ENCODE measurements around the gene CEBPZ. TPM values are rescaled to one million over a fixed set of nuclear protein-coding genes. Genes with fewer than 3 reads are reported as not detected.
A peak's percentile ranks its signal among the peaks of the same experiment; 100 is the strongest.
"Not testable (repeated sequence)": the region's sequence is repeated elsewhere in the genome, so short reads cannot be mapped to it uniquely, and the experiment has no call there.

Gene CEBPZ
- total RNA-seq, 4 donors from 2014 or later, result 29.5 to 34.9 (median 32.1) TPM

DNA sequence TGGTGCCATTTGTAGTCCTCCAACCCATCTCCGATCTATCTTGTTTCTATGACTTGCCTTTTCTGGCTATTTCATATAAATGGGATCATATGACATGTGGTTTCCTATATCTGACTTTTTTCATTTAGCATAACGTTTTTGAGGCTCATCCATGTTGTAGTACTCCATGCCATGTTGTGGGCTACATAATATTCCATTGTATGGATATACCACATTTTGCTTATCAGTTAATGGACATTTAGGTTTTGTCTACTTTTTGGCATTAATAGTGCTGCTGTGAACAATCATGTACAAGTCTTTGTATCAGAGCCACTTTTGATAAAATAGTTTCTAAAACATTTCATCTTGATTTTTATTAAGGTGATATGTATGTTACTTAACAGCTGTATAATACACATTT, 27.7 kb downstream of the CEBPZ start:
- H3K27ac ChIP-seq, result no peak overlapping the region
- H3K9me3 ChIP-seq, result peaks cover 6% of the 10 kb centered on the region
- 92% methylated on average over 2 of the region's 2 CpGs for WGBS
- H3K36me3 ChIP-seq, result peaks cover 83% of the 10 kb centered on the region
- no peak overlapping the region for H3K4me3 ChIP-seq
- H3K4me1 ChIP-seq, result peaks cover 3% of the 10 kb centered on the region
- no peak for DNase-seq (ENCODE audit: low spot score in 2 of 2)
- TF ChIP-seq EP300 (IDR thresholded peaks at IDR 0.05) (no peak), POLR2A (IDR thresholded peaks at IDR 0.05) (no peak), POLR2AphosphoS5 (IDR thresholded peaks at IDR 0.05) (no peak)
- TF ChIP-seq, protein P1, sequence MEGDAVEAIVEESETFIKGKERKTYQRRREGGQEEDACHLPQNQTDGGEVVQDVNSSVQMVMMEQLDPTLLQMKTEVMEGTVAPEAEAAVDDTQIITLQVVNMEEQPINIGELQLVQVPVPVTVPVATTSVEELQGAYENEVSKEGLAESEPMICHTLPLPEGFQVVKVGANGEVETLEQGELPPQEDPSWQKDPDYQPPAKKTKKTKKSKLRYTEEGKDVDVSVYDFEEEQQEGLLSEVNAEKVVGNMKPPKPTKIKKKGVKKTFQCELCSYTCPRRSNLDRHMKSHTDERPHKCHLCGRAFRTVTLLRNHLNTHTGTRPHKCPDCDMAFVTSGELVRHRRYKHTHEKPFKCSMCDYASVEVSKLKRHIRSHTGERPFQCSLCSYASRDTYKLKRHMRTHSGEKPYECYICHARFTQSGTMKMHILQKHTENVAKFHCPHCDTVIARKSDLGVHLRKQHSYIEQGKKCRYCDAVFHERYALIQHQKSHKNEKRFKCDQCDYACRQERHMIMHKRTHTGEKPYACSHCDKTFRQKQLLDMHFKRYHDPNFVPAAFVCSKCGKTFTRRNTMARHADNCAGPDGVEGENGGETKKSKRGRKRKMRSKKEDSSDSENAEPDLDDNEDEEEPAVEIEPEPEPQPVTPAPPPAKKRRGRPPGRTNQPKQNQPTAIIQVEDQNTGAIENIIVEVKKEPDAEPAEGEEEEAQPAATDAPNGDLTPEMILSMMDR (IDR thresholded peaks at IDR 0.05), result no peak
- no peaks in the 10 kb centered on the region for H3K27me3 ChIP-seq

DNA sequence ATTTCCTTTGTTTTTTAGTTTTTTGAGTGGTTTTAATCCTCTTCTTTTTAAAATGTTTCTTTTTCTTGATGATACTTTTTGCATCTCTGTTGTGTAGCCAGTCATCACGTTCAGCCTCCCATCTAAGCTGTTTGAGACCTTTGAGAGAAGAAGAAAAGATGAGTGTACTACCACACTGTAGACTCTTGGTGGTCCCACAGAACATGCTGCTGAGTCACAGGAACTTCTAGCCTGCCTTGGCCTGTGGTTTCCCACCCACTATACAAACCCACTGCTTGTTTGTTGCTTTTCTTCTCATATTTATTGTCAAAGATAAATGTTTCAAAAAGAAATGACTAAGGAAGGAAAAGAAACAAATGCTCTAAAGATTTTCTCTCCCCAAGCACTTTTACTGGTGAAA, 29.6 kb downstream of the CEBPZ start:
- DNase-seq (ENCODE audit: low spot score in 2 of 2), result no peak
- Histone ChIP-seq H3K27me3 (no peaks in the 10 kb centered on the region), H3K27ac (no peak overlapping the region), H3K9me3 (peaks cover 4% of the 10 kb centered on the region), H3K4me1 (peaks cover 23% of the 10 kb centered on the region), H3K36me3 (peaks cover 64% of the 10 kb centered on the region), H3K4me3 (no peak overlapping the region)
- WGBS, result 81% methylated on average over 1 of the region's 1 CpG
- TF ChIP-seq POLR2A (IDR thresholded peaks at IDR 0.05) (no peak), EP300 (IDR thresholded peaks at IDR 0.05) (no peak), POLR2AphosphoS5 (IDR thresholded peaks at IDR 0.05) (no peak)
- TF ChIP-seq, protein P1 (IDR thresholded peaks at IDR 0.05), result no peak

DNA sequence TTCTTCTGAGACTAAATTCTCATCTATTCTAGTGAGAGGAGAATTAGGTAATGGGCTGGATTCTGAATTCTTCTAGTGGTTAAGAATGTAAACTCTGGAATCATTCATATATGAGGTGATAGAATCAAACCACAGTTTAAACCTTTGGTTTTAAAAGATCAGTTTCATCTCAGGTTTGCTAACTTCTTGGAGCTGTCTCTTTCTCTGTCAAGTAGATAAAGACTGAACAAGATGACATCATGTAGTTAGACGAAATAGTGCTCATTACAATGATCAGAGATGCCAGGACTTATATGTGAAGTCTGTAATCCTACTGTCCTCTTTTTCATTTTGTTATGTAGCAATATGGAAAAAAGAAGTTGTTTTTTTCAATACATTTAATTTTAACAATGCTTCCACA, 30.2 kb downstream of the CEBPZ start:
- Histone ChIP-seq H3K4me1 (peaks cover 26% of the 10 kb centered on the region), H3K36me3 (peaks cover 58% of the 10 kb centered on the region), H3K9me3 (peaks cover 4% of the 10 kb centered on the region), H3K27me3 (no peaks in the 10 kb centered on the region), H3K27ac (no peak overlapping the region), H3K4me3 (no peak overlapping the region)
- 61% methylated on average over 1 of the region's 1 CpG for WGBS
- TF ChIP-seq POLR2A (IDR thresholded peaks at IDR 0.05), result no peak
- no peak for TF ChIP-seq EP300 (IDR thresholded peaks at IDR 0.05)
- no peak for TF ChIP-seq POLR2AphosphoS5 (IDR thresholded peaks at IDR 0.05)
- TF ChIP-seq, protein P1 (IDR thresholded peaks at IDR 0.05), result no peak
- no peak for DNase-seq (ENCODE audit: low spot score in 2 of 2)

DNA sequence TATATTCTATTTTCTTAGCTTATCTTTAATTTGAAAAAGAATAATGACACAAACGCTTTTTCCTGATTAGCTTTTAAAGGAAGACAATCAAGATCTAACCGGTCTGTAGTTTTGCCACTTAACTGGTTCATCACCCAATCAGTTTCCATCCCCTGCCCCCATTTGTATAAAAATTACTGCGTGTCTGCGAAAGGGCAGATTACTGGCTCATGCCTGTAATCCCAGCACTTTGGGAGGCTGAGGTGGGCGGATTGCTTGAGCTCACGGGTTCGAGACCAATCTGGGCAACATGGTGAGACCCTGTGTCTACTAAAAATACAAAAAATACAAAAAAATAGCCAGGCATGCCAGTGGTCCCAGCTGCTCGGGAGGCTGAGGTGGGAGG, 32.7 kb downstream of the CEBPZ start:
- no peak overlapping the region for H3K27ac ChIP-seq
- 92% methylated on average over 8 of the region's 8 CpGs for WGBS
- no peaks in the 10 kb centered on the region for H3K27me3 ChIP-seq
- no peak for DNase-seq (ENCODE audit: low spot score in 2 of 2)
- no peak overlapping the region for H3K4me3 ChIP-seq
- peaks cover 33% of the 10 kb centered on the region for H3K36me3 ChIP-seq
- H3K4me1 ChIP-seq, result peaks cover 29% of the 10 kb centered on the region
- peaks cover under 1% of the 10 kb centered on the region for H3K9me3 ChIP-seq
- TF ChIP-seq POLR2AphosphoS5 (IDR thresholded peaks at IDR 0.05) (no peak), POLR2A (IDR thresholded peaks at IDR 0.05) (no peak), EP300 (IDR thresholded peaks at IDR 0.05) (no peak)
- TF ChIP-seq, protein P1 (IDR thresholded peaks at IDR 0.05), result no peak

DNA sequence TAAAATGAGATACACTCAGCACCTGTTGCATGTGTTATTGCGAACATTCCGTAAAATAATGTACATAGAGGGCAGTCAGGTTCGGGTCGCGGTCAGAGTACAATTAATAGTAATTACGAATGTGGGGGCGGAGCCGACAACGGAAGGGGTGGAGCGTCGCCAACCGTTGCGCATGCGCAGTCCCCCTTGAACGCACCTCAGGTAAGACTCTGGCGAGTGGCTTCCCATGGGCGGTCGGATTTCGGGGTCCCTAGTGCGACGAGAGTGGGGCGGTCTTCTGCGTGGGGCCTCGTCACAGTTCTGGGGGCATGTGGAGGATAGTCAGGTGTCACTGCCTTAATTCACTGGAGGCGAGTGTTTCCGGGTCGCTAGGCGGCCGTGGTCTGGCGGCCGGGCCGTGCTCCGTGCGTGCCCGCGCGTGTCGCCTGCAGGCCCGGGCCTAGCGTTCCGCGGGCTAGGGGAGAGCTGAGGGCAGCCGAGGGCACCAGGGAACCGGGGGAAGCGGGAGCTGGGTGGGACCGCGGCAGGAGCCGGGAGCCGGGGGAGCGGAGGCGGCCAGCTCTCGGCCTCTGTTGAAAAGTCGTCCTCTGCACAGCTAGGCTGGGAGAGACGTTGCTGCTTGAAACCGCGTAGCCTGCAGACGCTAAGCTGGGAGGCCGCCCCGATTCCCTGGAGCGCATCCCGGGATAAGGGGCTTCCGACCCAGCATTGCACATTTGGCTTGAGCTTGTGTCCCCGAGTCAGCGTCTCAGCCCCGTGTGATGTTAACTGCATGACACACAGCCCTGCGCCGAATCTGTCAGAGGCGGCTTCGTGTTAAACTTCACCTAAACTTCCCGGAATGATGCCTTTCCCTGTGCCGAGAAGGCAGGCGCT, 34.8 kb downstream of the CEBPZ start, which contains the start of gene CEBPZOS:
CEBPZOS (plus strand) TSS at position 177 of the 876 bp plus-strand sequence. CDS start 3,209 bp downstream, outside the sequence.
- H3K27me3 ChIP-seq, result no peaks in the 10 kb centered on the region
- H3K4me1 ChIP-seq, result peaks cover 32% of the 10 kb centered on the region
- TF ChIP-seq, protein P1 (IDR thresholded peaks at IDR 0.05), result peak in 1 of 2 donors; percentile 5
- peak; percentile 17 to 61 for TF ChIP-seq POLR2A (IDR thresholded peaks at IDR 0.05)
- peak; percentile 48 for TF ChIP-seq EP300 (IDR thresholded peaks at IDR 0.05)
- TF ChIP-seq POLR2AphosphoS5 (IDR thresholded peaks at IDR 0.05), result peak in 2 of 3 donors; percentile 15 to 68
- H3K27ac ChIP-seq, result peak within 1 kb of the TSS; percentile 92
- WGBS, result under 1% methylated on average over 64 of the region's 72 CpGs
- H3K36me3 ChIP-seq, result peaks cover 13% of the 10 kb centered on the region
- peak; percentile 89 to 93 for DNase-seq (ENCODE audit: low spot score in 2 of 2)
- peak within 1 kb of the TSS; percentile 94 for H3K4me3 ChIP-seq
- H3K9me3 ChIP-seq, result no peaks in the 10 kb centered on the region

DNA sequence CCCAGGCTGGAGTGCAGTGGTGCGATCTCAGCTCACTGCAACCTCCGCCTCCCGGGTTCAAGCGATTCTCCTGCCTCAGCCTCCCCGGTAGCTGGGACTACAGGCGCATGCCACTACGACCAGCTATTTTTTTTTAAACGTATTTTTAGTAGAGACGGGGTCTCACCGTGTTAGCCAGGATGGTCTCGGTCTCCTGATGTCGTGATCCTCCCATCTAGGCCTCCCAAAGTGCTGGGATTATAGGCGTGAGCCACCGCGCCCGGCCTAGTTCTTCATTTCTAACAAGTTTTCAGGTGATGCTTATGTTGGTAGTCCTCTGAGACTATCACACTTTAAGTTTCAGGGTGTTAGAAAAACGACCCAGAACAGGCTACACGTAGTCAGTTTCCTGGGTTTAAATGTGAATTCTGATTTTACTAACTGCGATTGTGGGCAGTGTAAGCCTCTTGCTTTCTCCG, 35.5 kb downstream of the CEBPZ start:
- Histone ChIP-seq H3K27ac (peak overlapping the region; percentile 92), H3K4me3 (peak overlapping the region; percentile 94), H3K4me1 (peaks cover 33% of the 10 kb centered on the region)
- not testable (repeated sequence) for H3K9me3 ChIP-seq; DNase-seq (ENCODE audit: low spot score in 2 of 2); H3K27me3 ChIP-seq; H3K36me3 ChIP-seq
- WGBS, result 84% methylated on average over 20 of the region's 20 CpGs

All from suprapubic skin (tissue), 4 donors.